Peyer's patch (tissue), 4 donors: ENCODE data around the gene FHL3. TPM values are rescaled to one million over a fixed set of nuclear protein-coding genes. Genes with fewer than 3 reads are reported as not detected.

ENCODE experiments used
- DNase-seq, 3 donors: peaks; one replicate each; pipeline ENCODE4 v3.0.0-alpha.2; 2017 to 2019
- H3K27ac ChIP-seq, 4 donors: fragments of 200-600 bp; sonication (generic); one replicate each; pipeline ENCODE4 v1.5.1; 2016 to 2019
- H3K27me3 ChIP-seq, 2 donors: fragments of 200-600 bp; sonication (generic); one replicate each; pipeline ENCODE4 v1.5.1; 2019
- H3K36me3 ChIP-seq, 3 donors: fragments of 200-600 bp; sonication (generic); one replicate each; pipeline ENCODE4 v1.5.1; 2016 to 2019
- H3K4me1 ChIP-seq, 4 donors: fragments of 200-600 bp; sonication (generic); one replicate each; pipeline ENCODE4 v1.5.1; 2016 to 2019
- H3K4me3 ChIP-seq, 4 donors: fragments of 200-600 bp; sonication (generic); 1 replicate in 3 of 4; 2 replicates in 1 of 4; pipeline ENCODE4 v1.5.1; 2016 to 2019; ENCODE audit warnings: mild to moderate bottlenecking in 1 of 4
- H3K9me3 ChIP-seq, 4 donors: fragments of 200-600 bp; sonication (generic); one replicate each; pipeline ENCODE4 v1.5.1; 2016 to 2019; ENCODE audit warnings: mild to moderate bottlenecking in 1 of 4
- CTCF ChIP-seq, 6 experiments: fragments of 450-650 bp in 4 of 6; fragments of 200-600 bp in 2 of 6; sonication (generic) in 1 of 6; IDR thresholded peaks; one replicate each; pipeline ENCODE4 v1.5.1; 2017 to 2019; ENCODE audit warnings: antibody characterized with exemption in 6 of 6, mild to moderate bottlenecking in 3 of 6, moderate library complexity in 1 of 6
- POLR2A ChIP-seq, 2 donors: fragments of 450-650 bp; IDR thresholded peaks; one replicate each; pipeline ENCODE4 v1.5.1; 2017; ENCODE audit warnings: antibody characterized with exemption in 2 of 2, mild to moderate bottlenecking in 2 of 2, moderate library complexity in 2 of 2
- total RNA-seq, 4 donors: library from RNA; depleted of rRNA; stranded (reverse); fragments of >200 nt; gene quantifications; one replicate each; pipeline ENCODE4 v1.1.0, GENCODE V29; 2016

The FHL3 gene
- total RNA-seq, 4 donors from 2014 or later = 3.3 to 13.2 (median 4.9) TPM

- H3K27me3 ChIP-seq = no peaks in the 10 kb centered on the region
- peak overlapping the region in 1 of 4 donors; percentile 19 for H3K27ac ChIP-seq
- peaks cover 0 to 18% (median 6%) of the 10 kb centered on the region in 4 donors for H3K4me1 ChIP-seq
- H3K4me3 ChIP-seq = no peak overlapping the region
- no peaks in the 10 kb centered on the region for H3K9me3 ChIP-seq
- TF ChIP-seq CTCF (IDR thresholded peaks at IDR 0.05) = no peak
- no peak for TF ChIP-seq POLR2A (IDR thresholded peaks at IDR 0.05)
- peaks cover 0 to 4% (median 0%) of the 10 kb centered on the region in 3 donors for H3K36me3 ChIP-seq
- no peak for DNase-seq
These were observed 25.5 kb upstream of the FHL3 start for GRCh38 chr1:38030596-38031512.

- peak overlapping the region in 1 of 4 donors; percentile 19 for H3K27ac ChIP-seq
- TF ChIP-seq CTCF (IDR thresholded peaks at IDR 0.05) (no peak), POLR2A (IDR thresholded peaks at IDR 0.05) (no peak)
- H3K4me1 ChIP-seq = peaks cover 0 to 18% (median 6%) of the 10 kb centered on the region in 4 donors
- H3K27me3 ChIP-seq = no peaks in the 10 kb centered on the region
- H3K36me3 ChIP-seq = peaks cover 0 to 14% (median 0%) of the 10 kb centered on the region in 3 donors
- DNase-seq = peak in 2 of 3 donors; percentile 30 to 51
- no peaks in the 10 kb centered on the region for H3K9me3 ChIP-seq
- H3K4me3 ChIP-seq = no peak overlapping the region
These were observed 24.6 kb upstream of the FHL3 start for GRCh38 chr1:38029685-38030511.

GRCh38 chr1:38029081-38029681 lies 23.9 kb upstream of the FHL3 start:
- TF ChIP-seq POLR2A (IDR thresholded peaks at IDR 0.05) = no peak
- TF ChIP-seq CTCF (IDR thresholded peaks at IDR 0.05) = no peak
- H3K27ac ChIP-seq = no peak overlapping the region
- peaks cover 0 to 18% (median 6%) of the 10 kb centered on the region in 4 donors for H3K4me1 ChIP-seq
- no peaks in the 10 kb centered on the region for H3K27me3 ChIP-seq
- DNase-seq = no peak
- peaks cover 0 to 19% (median 0%) of the 10 kb centered on the region in 3 donors for H3K36me3 ChIP-seq
- no peaks in the 10 kb centered on the region for H3K9me3 ChIP-seq
- no peak overlapping the region for H3K4me3 ChIP-seq

- no peak for TF ChIP-seq CTCF (IDR thresholded peaks at IDR 0.05)
- TF ChIP-seq POLR2A (IDR thresholded peaks at IDR 0.05) = no peak
- no peak overlapping the region for H3K27ac ChIP-seq
These were observed 23.4 kb upstream of the FHL3 start for GRCh38 chr1:38028671-38029070.

GRCh38 chr1:38028105-38028591 lies 22.8 kb upstream of the FHL3 start:
- Histone ChIP-seq H3K4me1 (peaks cover 0 to 18% (median 6%) of the 10 kb centered on the region in 4 donors), H3K27me3 (no peaks in the 10 kb centered on the region), H3K9me3 (no peaks in the 10 kb centered on the region), H3K4me3 (no peak overlapping the region), H3K36me3 (peaks cover 0 to 30% (median 0%) of the 10 kb centered on the region in 3 donors), H3K27ac (no peak overlapping the region)
- DNase-seq = no peak
- TF ChIP-seq POLR2A (IDR thresholded peaks at IDR 0.05) (no peak), CTCF (IDR thresholded peaks at IDR 0.05) (no peak)

More at GRCh38 chr1:38028671-38029070, 23.4 kb upstream of the FHL3 start:
- Histone ChIP-seq H3K27me3 (no peaks in the 10 kb centered on the region), H3K9me3 (no peaks in the 10 kb centered on the region), H3K4me3 (no peak overlapping the region), H3K36me3 (peaks cover 0 to 24% (median 0%) of the 10 kb centered on the region in 3 donors), H3K4me1 (peaks cover 0 to 18% (median 6%) of the 10 kb centered on the region in 4 donors)
- DNase-seq = no peak
